WI38 (cell line): Measurements from ENCODE around the gene UNC80.

Experiments used
- H3K4me3 ChIP-seq: 2 replicates; pipeline ENCODE4 v1.5.1; 2011; ENCODE audit warnings: low read depth, mild to moderate bottlenecking, control low read depth, low read length
- CTCF ChIP-seq: IDR thresholded peaks from 2 replicates; pipeline ENCODE4 v1.5.1; 2012; ENCODE audit warnings: low read depth, mild to moderate bottlenecking, control low read depth, low read length

The UNC80 gene

GRCh38 chr2:209830722-209831465 lies 59.3 kb downstream of the UNC80 start:
- TF ChIP-seq CTCF: no peak
- no peak overlapping the region for H3K4me3 ChIP-seq

- no peak for TF ChIP-seq CTCF
- no peak overlapping the region for H3K4me3 ChIP-seq
Observed at GRCh38 chr2:209834767-209835166, 63.1 kb downstream of the UNC80 start.

- no peak for TF ChIP-seq CTCF
- H3K4me3 ChIP-seq: no peak overlapping the region
Observed at GRCh38 chr2:209840434-209840833, 68.8 kb downstream of the UNC80 start.

GRCh38 chr2:209845666-209846065 lies 74.0 kb downstream of the UNC80 start:
- TF ChIP-seq CTCF: no peak
- H3K4me3 ChIP-seq: no peak overlapping the region

- no peak overlapping the region for H3K4me3 ChIP-seq
- TF ChIP-seq CTCF: no peak
Observed at GRCh38 chr2:209864716-209865295, 93.2 kb downstream of the UNC80 start.

GRCh38 chr2:209868271-209868994 lies 96.8 kb downstream of the UNC80 start:
- H3K4me3 ChIP-seq: no peak overlapping the region
- no peak for TF ChIP-seq CTCF

- no peak for TF ChIP-seq CTCF
- H3K4me3 ChIP-seq: no peak overlapping the region
Observed at GRCh38 chr2:209870067-209870466, 98.4 kb downstream of the UNC80 start.
